Testis (tissue), 2 donors: ENCODE data around the gene SNRPA.

Source experiments
- CTCF ChIP-seq, 3 experiments: fragments of 450-650 bp in 2 of 3; fragments of 200-600 bp in 1 of 3; sonication (generic) in 1 of 3; IDR thresholded peaks; one replicate each; pipeline ENCODE4 v1.5.1; 2016 to 2019; ENCODE audit warnings: antibody characterized with exemption in 3 of 3, mild to moderate bottlenecking in 2 of 3, moderate library complexity in 1 of 3
- POLR2A ChIP-seq: fragments of 450-650 bp; IDR thresholded peaks from one replicate; pipeline ENCODE4 v1.6.1; 2017; ENCODE audit warnings: antibody characterized with exemption, mild to moderate bottlenecking, moderate library complexity

DNA sequence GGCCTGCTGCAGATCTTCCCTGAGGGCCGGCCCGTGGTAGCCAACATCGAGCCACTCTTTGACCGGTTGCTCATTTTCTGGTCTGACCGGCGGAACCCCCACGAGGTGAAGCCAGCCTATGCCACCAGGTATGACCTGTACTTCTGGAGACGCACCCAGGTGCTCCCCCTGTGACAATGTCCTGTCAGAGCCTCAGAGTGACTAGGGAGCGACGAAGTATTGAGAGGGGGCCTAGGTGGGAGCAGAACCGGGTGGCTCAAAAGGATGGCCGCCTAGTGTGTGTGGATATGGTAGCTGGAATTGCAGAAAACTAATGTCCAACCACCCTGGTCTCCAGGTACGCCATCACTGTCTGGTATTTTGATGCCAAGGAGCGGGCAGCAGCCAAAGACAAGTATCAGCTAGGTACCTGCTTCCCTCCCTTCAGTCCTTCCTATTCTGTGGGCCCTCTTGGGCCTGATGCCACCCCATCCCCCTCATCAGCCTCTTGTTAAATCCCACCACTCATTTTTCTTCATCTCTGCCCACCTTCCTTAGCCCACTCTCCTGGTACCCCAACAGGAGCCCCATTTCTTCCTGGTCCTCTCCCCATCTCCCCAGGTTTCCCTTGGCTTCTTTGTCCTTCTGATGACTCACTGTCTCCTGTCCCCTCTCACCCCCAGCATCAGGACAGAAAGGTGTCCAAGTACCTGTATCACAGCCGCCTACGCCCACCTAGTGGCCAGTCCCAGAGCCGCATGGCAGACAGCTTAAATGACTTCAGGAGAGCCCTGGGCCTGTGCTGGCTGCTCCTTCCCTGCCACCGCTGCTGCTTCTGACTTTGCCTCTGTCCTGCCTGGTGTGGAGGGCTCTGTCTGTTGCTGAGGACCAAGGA lies 56.4 kb downstream of the SNRPA start:
- no peak for TF ChIP-seq POLR2A
- no peak for TF ChIP-seq CTCF (IDR thresholded peaks at IDR 0.05)
